ENCODE results near the gene PCDHGB3. TPM values are rescaled to one million over a fixed set of nuclear protein-coding genes. Genes with fewer than 3 reads are reported as not detected.
A peak's percentile ranks its signal among the peaks of the same experiment; 100 is the strongest.
"Not testable (repeated sequence)": the region's sequence is repeated elsewhere in the genome, so short reads cannot be mapped to it uniquely, and the experiment has no call there.

PCDHGB3 gene
- 2.0 and 3.8 TPM in 2 replicates for total RNA-seq

DNA sequence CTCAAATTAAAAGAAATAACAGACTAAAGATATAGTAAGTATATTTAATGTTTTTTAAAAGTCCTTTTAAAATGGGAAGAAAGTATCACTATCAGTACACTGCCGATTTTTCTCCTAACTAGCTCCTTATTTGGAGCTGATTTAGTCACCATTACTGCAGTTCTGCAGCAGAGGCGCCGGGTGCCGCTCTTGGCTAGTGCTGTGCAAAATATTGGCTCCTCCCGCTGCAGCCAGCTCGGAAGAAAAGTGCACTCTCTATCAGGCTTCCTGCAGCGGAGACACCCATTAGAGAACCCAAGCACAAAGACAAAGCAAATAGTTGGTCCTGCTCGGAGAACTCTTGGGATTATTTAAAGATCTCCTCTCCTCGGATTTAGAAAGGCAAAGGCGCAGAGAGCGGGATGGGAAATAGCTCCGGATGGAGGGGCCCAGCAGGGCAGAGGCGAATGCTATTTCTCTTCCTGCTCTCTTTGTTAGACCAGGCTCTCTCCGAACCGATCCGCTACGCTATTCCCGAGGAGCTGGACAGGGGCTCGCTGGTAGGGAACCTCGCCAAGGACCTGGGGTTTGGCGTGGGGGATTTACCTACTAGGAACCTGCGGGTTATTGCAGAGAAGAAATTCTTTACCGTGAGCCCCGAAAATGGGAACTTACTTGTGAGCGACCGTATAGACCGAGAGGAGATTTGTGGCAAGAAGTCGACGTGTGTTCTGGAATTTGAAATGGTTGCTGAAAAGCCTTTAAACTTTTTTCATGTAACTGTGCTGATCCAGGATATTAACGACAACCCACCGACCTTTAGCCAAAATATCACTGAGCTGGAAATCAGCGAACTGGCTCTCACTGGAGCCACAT lies at the start of gene PCDHGB3:
Gene PCDHGB3 (plus strand): TSS at position 249 of the 855 bp plus-strand sequence. CDS start 153 bp downstream, at position 402.
- peak; percentile 59 to 84 for DNase-seq (ENCODE audit: low read depth in 2 of 2)

- no peak for DNase-seq (ENCODE audit: low read depth in 2 of 2)
Observed at GRCh38 chr5:141322261-141322660, 47.8 kb upstream of the PCDHGB3 start.

DNA sequence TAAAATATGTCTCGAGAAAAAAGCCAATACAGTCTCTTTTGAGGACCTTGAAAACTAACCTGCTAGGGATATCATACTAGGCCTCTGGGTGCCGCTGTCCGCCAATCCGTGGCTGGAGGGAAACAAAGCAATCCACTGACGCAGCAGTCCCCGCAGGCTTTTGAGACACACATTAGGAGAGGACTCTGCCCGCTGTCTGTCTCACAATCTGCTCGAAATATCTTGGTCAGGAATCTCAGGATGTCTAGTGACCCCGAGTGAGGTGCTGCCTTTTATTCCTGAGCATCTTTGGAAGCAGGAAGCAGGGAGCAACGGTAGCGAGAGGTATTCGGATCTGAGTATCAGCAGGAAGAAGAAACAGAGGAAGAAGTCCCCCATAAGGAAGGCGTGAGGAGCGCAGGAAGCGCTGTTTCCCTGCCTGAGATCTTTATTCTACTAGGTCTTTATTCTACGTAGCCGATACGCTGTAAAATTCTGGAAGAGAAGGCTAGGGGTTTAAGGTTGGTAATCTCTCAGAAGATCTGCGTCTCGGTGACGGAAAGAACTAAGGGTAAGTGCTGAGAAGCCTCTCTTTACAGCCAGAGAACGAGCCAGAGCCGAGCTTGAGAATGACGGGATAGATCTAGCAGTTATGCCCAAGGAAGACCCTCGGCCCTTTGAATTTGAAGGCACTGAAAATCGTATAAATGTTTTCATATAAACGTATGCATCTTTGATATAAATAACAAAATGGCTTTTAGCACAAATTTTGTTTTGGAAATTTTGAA lies 43.8 kb upstream of the PCDHGB3 start:
- peak; percentile 80 to 82 for DNase-seq (ENCODE audit: low read depth in 2 of 2)

DNA sequence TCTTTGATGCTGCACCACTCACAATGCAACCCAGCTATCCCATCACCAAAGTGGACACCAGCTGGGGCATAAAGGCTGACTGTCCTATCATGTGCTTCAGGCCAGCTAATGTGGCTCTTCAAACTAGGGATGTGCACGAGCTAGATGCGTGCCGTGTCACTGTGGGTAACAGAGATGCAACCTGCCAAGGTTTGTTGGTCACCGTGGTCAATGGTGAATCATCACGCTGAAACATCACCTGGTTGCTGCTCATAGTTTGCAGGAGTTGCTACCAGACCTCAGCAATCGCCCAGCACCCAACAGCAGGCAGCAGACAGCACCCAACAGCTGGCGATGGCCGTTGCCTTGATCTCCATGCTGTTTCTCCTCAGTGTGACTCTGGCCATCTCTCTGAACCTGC lies 41.8 kb upstream of the PCDHGB3 start:
- no peak for DNase-seq (ENCODE audit: low read depth in 2 of 2)

DNA sequence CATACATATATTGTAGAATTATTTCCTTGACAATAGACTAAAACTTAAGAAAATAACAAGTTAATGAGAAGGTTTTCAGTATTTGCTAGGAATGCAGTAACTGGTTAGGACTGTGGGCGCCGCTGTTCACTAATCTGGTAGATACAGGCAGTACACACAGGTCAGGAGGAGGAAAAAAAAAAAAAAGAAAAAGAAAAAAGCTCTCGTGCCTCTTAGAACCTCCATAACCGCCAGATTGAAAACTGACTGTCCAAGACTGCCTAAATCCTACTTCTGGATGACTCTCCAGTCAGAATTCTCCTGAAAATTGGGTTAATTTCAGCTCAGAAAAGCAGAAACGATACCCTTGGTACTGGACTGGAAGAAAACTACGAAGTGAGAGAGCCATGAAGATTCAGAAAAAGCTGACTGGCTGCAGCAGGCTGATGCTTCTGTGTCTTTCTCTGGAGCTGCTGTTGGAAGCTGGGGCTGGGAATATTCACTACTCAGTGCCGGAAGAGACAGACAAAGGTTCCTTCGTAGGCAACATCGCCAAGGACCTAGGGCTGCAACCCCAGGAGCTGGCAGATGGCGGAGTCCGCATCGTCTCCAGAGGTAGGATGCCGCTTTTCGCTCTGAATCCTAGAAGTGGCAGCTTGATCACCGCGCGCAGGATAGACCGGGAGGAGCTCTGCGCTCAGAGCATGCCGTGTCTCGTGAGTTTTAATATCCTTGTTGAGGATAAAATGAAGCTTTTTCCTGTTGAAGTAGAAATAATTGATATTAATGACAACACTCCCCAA lies 39.6 kb upstream of the PCDHGB3 start, which contains the start of gene PCDHGA1:
Gene PCDHGA1 (plus strand): TSS at position 216 of the 782 bp plus-strand sequence.
- DNase-seq (ENCODE audit: low read depth in 2 of 2): peak; percentile 41 to 67

DNA sequence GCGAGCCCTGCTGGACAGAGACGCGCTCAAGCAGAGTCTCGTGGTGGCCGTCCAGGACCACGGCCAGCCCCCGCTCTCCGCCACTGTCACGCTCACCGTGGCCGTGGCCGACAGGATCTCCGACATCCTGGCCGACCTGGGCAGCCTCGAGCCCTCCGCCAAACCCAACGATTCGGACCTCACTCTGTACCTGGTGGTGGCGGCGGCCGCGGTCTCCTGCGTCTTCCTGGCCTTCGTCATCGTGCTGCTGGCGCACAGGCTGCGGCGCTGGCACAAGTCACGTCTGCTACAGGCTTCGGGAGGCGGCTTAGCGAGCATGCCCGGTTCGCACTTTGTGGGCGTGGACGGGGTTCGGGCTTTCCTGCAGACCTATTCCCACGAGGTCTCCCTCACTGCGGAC lies 37.5 kb upstream of the PCDHGB3 start:
- DNase-seq (ENCODE audit: low read depth in 2 of 2): not testable (repeated sequence)

DNA sequence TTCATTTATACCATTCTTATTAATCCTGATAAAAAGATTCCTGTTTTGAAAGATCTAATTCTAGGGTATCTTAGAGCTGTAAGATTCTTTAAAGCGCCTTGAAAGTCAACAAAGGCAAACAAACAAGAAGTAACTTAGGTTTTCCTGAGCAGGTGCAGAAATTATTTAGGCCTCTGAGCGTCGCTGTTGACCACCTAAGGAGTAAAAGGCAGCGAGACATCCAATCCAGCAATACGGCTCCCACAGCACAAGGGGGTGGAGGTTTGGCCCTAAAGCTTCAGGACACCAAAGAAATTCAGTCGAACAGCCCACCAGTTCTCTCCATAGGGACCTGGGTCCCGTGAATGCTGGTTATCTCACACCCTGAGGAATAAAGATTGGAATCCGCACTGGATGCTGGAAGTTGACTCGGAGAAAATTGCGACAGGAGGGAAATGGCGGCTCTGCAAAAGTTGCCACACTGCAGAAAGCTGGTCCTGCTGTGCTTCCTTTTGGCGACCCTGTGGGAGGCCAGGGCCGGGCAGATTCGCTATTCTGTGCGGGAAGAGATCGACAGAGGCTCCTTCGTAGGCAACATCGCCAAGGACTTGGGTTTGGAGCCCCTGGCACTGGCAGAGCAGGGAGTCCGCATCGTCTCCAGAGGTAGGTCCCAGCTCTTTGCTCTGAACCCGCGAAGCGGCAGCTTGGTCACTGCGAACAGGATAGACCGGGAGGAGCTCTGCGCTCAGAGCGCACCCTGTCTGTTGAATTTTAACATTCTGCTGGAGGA lies 31.3 kb upstream of the PCDHGB3 start, which contains the start of gene PCDHGA2:
Gene PCDHGA2 (plus strand): TSS at position 223 of the 769 bp plus-strand sequence.
- peak; percentile 42 to 56 for DNase-seq (ENCODE audit: low read depth in 2 of 2)

GRCh38 chr5:141340781-141341354 lies 29.2 kb upstream of the PCDHGB3 start:
- not testable (repeated sequence) for DNase-seq (ENCODE audit: low read depth in 2 of 2)

DNA sequence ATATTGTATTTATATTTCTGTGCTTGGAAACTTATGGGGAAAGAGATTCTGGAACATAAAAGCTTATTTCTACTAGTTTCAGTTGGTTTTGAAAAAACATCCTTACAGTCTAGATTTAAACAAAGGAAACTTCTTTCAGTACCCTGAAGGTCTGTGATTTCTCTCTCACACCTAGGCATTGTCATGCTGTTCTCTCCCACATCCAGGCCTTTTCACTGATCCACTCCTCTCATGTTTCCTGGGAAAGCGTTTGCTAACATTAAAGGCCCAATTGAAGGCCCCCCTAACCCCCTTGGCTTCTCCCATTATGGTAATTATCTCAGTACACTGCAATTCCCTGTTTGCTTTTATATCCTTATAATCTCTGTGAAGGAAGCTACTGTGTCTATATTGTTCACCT lies 27.3 kb upstream of the PCDHGB3 start:
- no peak for DNase-seq (ENCODE audit: low read depth in 2 of 2)

DNA sequence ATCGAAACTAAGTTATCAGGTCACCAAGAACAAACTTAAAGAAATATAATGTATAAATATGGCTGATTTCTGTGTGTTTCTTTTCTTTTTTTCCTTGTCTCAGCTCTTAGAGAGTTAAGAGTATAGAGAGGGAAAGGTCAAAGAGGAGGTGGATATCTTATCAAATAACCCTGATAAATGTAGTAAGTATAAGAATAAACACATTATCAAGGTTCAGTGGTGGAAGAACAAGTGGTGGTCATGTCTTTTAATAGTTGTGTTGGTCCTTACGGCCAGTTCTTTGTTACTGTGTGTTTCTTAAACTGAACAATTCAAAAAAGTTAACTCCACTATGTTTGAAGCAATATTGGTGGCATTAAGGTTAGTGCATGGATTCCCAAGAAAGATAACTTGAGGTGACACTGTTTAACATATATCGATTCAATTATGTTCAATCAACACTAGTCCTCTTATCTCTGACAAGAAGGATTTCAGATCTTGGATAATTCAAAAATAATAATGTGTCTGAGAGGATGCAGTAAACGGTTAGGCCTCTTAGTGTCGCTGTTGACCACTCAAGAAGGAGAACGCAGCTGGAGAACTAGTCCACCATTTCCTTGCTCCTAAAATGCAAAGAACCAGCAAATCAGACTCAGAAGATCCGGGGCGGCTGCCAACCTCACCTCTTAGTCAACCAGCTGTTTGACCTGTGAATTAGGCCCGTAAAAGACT lies 26.6 kb upstream of the PCDHGB3 start, which contains the start of gene PCDHGA3:
Gene PCDHGA3 (plus strand): TSS at position 588 of the 711 bp plus-strand sequence. CDS start 205 bp downstream, outside the sequence.
- DNase-seq (ENCODE audit: low read depth in 2 of 2): peak; percentile 46 to 63

GRCh38 chr5:141343953-141344463 lies 26.0 kb upstream of the PCDHGB3 start:
- no peak for DNase-seq (ENCODE audit: low read depth in 2 of 2)

GRCh38 chr5:141345327-141345726 lies 24.7 kb upstream of the PCDHGB3 start:
- DNase-seq (ENCODE audit: low read depth in 2 of 2): no peak

DNA sequence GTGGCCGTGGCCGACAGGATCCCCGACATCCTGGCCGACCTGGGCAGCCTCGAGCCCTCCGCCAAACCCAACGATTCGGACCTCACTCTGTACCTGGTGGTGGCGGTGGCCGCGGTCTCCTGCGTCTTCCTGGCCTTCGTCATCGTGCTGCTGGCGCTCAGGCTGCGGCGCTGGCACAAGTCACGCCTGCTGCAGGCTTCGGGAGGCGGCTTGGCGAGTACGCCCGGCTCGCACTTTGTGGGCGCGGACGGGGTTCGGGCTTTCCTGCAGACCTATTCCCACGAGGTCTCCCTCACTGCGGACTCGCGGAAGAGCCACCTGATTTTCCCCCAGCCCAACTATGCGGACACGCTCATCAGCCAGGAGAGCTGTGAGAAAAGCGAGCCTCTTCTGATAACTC lies 24.0 kb upstream of the PCDHGB3 start:
- not testable (repeated sequence) for DNase-seq (ENCODE audit: low read depth in 2 of 2)

GRCh38 chr5:141349917-141350619 lies 20.0 kb upstream of the PCDHGB3 start, which contains the start of gene PCDHGB1:
Gene PCDHGB1, plus strand, starts transcription at chr5:141350099. Its CDS starts 162 bp downstream, at chr5:141350261.
- peak; percentile 22 to 59 for DNase-seq (ENCODE audit: low read depth in 2 of 2)

GRCh38 chr5:141351591-141351990 lies 18.5 kb upstream of the PCDHGB3 start:
- no peak for DNase-seq (ENCODE audit: low read depth in 2 of 2)

DNA sequence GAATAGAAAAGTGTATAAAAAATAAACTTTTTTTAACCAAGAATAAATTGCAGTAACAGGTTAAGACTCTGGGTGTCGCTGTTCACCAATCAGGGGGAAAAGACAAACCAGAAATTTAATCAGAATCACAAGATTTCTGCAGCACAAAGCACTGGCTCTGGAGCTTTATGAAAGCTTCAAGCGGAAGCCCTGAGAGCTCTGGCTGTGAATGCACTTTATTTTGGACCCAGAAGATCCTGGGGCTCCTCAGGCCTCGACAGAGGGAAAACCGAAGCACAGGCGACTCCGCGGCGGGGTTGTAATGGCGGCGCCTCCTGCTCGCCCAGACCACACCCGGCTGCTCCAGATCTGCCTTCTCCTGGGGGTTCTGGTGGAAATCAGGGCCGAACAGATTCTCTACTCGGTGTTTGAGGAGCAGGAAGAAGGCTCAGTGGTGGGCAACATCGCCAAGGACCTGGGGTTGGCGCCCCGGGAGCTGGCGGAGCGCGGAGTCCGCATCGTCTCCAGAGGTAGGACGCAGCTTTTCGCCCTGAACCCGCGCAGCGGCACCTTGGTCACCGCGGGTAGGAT lies 15.1 kb upstream of the PCDHGB3 start, which contains the start of gene PCDHGA4:
Gene PCDHGA4 (plus strand): TSS at position 122 of the 570 bp plus-strand sequence. CDS start 87 bp downstream, at position 209.
- DNase-seq (ENCODE audit: low read depth in 2 of 2): peak; percentile 26 to 32

- no peak for DNase-seq (ENCODE audit: low read depth in 2 of 2)
Observed at GRCh38 chr5:141355641-141356040, 14.4 kb upstream of the PCDHGB3 start.

- no peak for DNase-seq (ENCODE audit: low read depth in 2 of 2)
Observed at GRCh38 chr5:141356133-141356532, 13.9 kb upstream of the PCDHGB3 start.
